GM23248 (cell line): ENCODE data around the gene RFX3. TPM values are rescaled to one million over a fixed set of nuclear protein-coding genes. Genes with fewer than 3 reads are reported as not detected.

Source experiments
- DNase-seq: peaks from one replicate; pipeline ENCODE4 v3.0.0-alpha.2; 2015
- H2AFZ ChIP-seq: fragments of 200-600 bp; sonication (generic); 2 replicates; pipeline ENCODE4 v1.6.1; 2016; ENCODE audit warnings: antibody characterized with exemption
- H3F3A ChIP-seq: fragments of 200-600 bp; sonication (generic); 2 replicates; pipeline ENCODE4 v1.6.1; 2016; ENCODE audit warnings: mild to moderate bottlenecking, antibody characterized with exemption, mixed run types; ENCODE audit not compliant: insufficient read depth
- H3K27ac ChIP-seq: fragments of 200-600 bp; sonication (generic); 2 replicates; pipeline ENCODE4 v1.5.1; 2016; ENCODE audit warnings: mild to moderate bottlenecking
- H3K27me3 ChIP-seq: fragments of 200-600 bp; sonication (generic); replicated peaks from 2 replicates; pipeline ENCODE4 v1.6.1; 2016; ENCODE audit warnings: mild to moderate bottlenecking; ENCODE audit not compliant: insufficient read depth
- H3K36me3 ChIP-seq: fragments of 200-600 bp; sonication (generic); 2 replicates; pipeline ENCODE4 v1.6.1; 2016; ENCODE audit warnings: low read depth, mild to moderate bottlenecking
- H3K4me1 ChIP-seq: fragments of 200-600 bp; sonication (generic); 2 replicates; pipeline ENCODE4 v1.6.1; 2016; ENCODE audit warnings: mild to moderate bottlenecking; ENCODE audit not compliant: insufficient read depth
- H3K4me2 ChIP-seq: fragments of 200-600 bp; sonication (generic); one replicate; pipeline ENCODE4 v1.6.1; 2016; ENCODE audit warnings: mild to moderate bottlenecking; ENCODE audit not compliant: unreplicated experiment
- H3K4me3 ChIP-seq: fragments of 200-600 bp; sonication (generic); 2 replicates; pipeline ENCODE4 v1.5.1; 2016; ENCODE audit warnings: mild to moderate bottlenecking
- H3K79me2 ChIP-seq: fragments of 200-600 bp; sonication (generic); 2 replicates; pipeline ENCODE4 v1.6.1; 2016; ENCODE audit warnings: mild to moderate bottlenecking; ENCODE audit not compliant: insufficient read depth
- H3K9ac ChIP-seq: fragments of 200-600 bp; sonication (generic); 2 replicates; pipeline ENCODE4 v1.6.1; 2016; ENCODE audit warnings: mild to moderate bottlenecking
- H3K9me2 ChIP-seq: fragments of 200-600 bp; sonication (generic); 2 replicates; pipeline ENCODE4 v1.6.1; 2016; ENCODE audit warnings: mixed run types, mild to moderate bottlenecking, moderate library complexity; ENCODE audit not compliant: insufficient read depth
- H3K9me3 ChIP-seq: fragments of 200-600 bp; sonication (generic); one replicate; pipeline ENCODE4 v1.6.1; 2017; ENCODE audit warnings: low read depth
- H4K20me1 ChIP-seq: fragments of 200-600 bp; sonication (generic); 2 replicates; pipeline ENCODE4 v1.6.0; 2016; ENCODE audit not compliant: insufficient read depth
- EZH2 ChIP-seq: fragments of 200-600 bp; sonication (generic); IDR thresholded peaks from 2 replicates; pipeline ENCODE4 v1.6.1; 2018; ENCODE audit warnings: antibody characterized with exemption, mild to moderate bottlenecking; ENCODE audit not compliant: insufficient read depth, poor library complexity, severe bottlenecking
- EZH2phosphoT487 ChIP-seq: fragments of 200-600 bp; sonication (generic); IDR thresholded peaks from 2 replicates; pipeline ENCODE4 v1.6.1; 2018; ENCODE audit warnings: antibody characterized with exemption, moderate library complexity, mild to moderate bottlenecking, low read depth; ENCODE audit not compliant: insufficient read depth
- WGBS, 2 experiments: methylation state at CpG; one replicate each; pipeline ENCODE4 v1.1.6; 2015 to 2017; ENCODE audit warnings: low lambda C conversion rate in 2 of 2, low coverage in 1 of 2; ENCODE audit errors: missing lambda C conversion rate in 2 of 2; 5-methylcytosine and 5-hydroxymethylcytosine counted together
- in situ Hi-C: fragments of 300-500 bp; cut with MboI; formaldehyde crosslinking; loops from 2 replicates; pipeline ENCODE4 v1.15.0; 2020
- polyA plus RNA-seq: library from polyadenylated mRNA; unstranded; fragments of >200 nt; fragmentation: Nextera tagmentation; extraction: Ambion mirVana; gene quantifications from 2 replicates; pipeline ENCODE4 v1.2.1, GENCODE V29; 2016
- total RNA-seq: library from RNA; depleted of rRNA; stranded (reverse); fragments of >200 nt; shearing (Covaris generic); gene quantifications from 2 replicates; pipeline ENCODE4 v1.2.3, GENCODE V29; 2014

Gene RFX3
- total and polyA plus RNA-seq, 2 experiments from 2014 or later: 0.80 to 1.9 TPM

DNA sequence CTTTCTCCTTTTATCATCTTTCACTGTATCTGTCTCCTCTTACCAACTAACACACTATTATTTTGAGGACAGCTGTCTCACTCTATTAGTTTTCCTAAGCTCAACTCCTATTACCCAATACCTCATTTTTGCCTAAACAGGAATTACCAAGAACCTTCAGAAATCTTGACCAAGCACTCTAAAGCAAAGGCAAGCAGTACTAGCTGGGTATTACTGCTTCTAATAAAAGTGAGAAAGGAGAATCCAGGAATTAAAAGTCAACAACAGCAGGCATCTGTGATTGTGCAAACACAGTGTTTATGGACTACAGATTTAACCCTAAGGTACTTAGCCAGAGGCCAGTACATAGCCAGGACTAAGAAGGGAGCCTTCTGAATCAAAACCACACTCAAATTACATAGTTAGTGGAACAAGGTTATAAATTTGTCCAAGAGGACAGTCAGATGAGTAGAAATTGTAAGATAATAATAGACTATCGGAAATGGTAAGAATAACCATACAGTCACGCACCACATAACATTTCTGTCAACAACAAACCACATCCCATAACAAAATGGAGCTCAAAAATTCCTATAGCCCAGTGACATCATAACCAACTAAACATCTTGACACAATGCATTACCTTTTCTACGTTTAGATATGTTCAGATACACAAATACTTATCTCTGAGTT is 8.3 kb downstream of the RFX3 start:
- TF ChIP-seq EZH2: no peak
- Histone ChIP-seq H3K9me2 (no peaks in the 10 kb centered on the region), H3K4me3 (no peak overlapping the region), H4K20me1 (no peaks in the 10 kb centered on the region), H3K36me3 (no peaks in the 10 kb centered on the region), H3K9me3 (no peaks in the 10 kb centered on the region), H3K79me2 (peaks cover 15% of the 10 kb centered on the region; the same call in 1 of the 2 replicates), H3K4me2 (no peak overlapping the region), H3F3A (no peaks in the 10 kb centered on the region), H3K27ac (no peak overlapping the region), H3K9ac (no peak overlapping the region), H2AFZ (no peak overlapping the region), H3K4me1 (peaks cover 11% of the 10 kb centered on the region; the same call in 1 of the 2 replicates), H3K27me3 (no peaks in the 10 kb centered on the region)
- DNase-seq: no peak
- 78 to 84% methylated on average over 3 of the region's 3 CpGs for WGBS, 2 experiments
- in situ Hi-C loops: no loop called here

DNA sequence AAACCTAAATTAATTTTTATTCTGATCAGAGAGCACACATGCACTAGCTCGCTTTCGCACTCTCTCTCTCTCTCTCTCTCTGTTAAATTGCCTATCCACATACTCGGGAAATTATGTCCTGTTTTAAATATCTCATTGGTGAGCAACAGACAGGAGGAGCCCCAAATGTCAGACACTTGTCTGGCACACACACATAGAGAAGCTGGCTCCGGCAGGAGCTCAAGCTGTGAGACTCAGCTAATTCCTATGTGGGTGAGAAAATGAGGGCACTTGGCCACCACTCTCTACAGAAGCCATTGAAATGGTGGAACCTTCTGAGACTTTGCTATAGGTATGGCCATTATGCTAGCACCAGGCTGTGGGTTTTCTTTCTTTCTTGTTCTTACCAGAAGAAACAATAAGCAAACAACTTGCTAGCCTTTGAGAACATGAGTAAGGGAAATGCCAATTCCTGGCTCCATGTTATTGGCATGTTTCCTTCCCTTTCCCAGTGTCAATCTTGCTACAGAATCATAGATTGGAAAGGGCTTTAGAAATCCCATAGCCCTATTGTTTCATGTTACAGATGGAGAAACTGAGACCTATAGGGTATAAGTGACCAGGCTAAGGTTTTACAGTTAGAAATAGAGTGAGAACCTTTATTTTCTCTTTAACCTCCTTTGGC is 9.0 kb downstream of the RFX3 start:
- in situ Hi-C loops: no loop called here
- H2AFZ ChIP-seq: no peak overlapping the region
- H3K9ac ChIP-seq: no peak overlapping the region
- no peak overlapping the region for H3K4me2 ChIP-seq
- 68 to 69% methylated on average over 4 of the region's 4 CpGs for WGBS, 2 experiments
- no peaks in the 10 kb centered on the region for H3K9me2 ChIP-seq
- no peak for TF ChIP-seq EZH2phosphoT487
- no peak for TF ChIP-seq EZH2
- H3K4me1 ChIP-seq: peaks cover 11% of the 10 kb centered on the region; the same call in 1 of the 2 replicates
- no peaks in the 10 kb centered on the region for H4K20me1 ChIP-seq
- H3K9me3 ChIP-seq: no peaks in the 10 kb centered on the region
- DNase-seq: peak; percentile 37
- no peaks in the 10 kb centered on the region for H3F3A ChIP-seq
- peaks cover 15% of the 10 kb centered on the region; the same call in 1 of the 2 replicates for H3K79me2 ChIP-seq
- no peak overlapping the region for H3K4me3 ChIP-seq
- no peaks in the 10 kb centered on the region for H3K27me3 ChIP-seq
- no peaks in the 10 kb centered on the region for H3K36me3 ChIP-seq
- H3K27ac ChIP-seq: no peak overlapping the region

DNA sequence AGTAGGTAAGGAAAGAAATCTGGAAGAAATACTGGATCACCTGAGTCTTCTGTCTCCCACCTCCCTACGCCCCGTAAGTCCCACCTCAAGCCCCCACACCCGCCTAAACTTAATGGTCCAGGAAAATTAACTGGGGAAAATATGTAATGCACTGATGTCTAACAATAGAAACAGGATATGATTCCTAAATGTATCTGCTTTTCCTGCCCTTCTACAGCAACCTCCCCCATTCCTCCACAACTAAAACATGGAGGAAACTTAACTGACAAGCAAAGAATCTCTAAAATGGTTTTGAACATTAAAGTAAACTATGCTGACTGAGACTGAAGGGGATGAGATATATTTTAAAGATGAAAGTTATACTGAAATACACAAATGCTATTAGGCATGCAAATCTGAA is 10.4 kb downstream of the RFX3 start:
- DNase-seq: no peak
- Histone ChIP-seq H3K9ac (no peak overlapping the region), H3K4me2 (no peak overlapping the region), H2AFZ (no peak overlapping the region), H3K36me3 (no peaks in the 10 kb centered on the region), H3K4me1 (peaks cover 11% of the 10 kb centered on the region; the same call in 1 of the 2 replicates), H3K27ac (no peak overlapping the region), H3K79me2 (peaks cover 15% of the 10 kb centered on the region; the same call in 1 of the 2 replicates), H3F3A (no peaks in the 10 kb centered on the region), H3K9me2 (no peaks in the 10 kb centered on the region), H3K27me3 (no peaks in the 10 kb centered on the region), H4K20me1 (no peaks in the 10 kb centered on the region), H3K9me3 (no peaks in the 10 kb centered on the region), H3K4me3 (no peak overlapping the region)
- 96 to 97% methylated on average over 3 of the region's 3 CpGs for WGBS, 2 experiments
- in situ Hi-C loops: no loop called here
- no peak for TF ChIP-seq EZH2phosphoT487

DNA sequence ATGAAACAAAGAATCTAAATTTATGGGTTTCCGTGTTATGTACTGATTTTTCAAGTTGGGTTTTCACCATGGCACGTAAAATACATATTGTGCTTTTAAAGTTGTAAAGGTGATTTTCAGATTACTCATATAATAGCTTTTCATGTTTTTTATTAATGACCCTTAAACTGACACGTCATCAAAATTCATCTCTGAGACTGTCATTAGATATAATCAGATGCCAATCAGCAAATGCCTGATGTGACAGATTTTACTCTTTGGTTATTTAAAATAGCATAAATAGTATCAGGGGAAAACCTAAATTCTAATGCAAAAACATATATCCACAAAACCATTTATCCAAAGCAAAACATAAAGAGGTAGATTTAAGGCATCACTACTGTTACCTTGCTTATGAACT is 11.0 kb downstream of the RFX3 start:
- H3F3A ChIP-seq: no peaks in the 10 kb centered on the region
- H3K27ac ChIP-seq: no peak overlapping the region
- H2AFZ ChIP-seq: no peak overlapping the region
- no peak overlapping the region for H3K4me3 ChIP-seq
- in situ Hi-C loops: no loop called here
- 86 to 88% methylated on average over 3 of the region's 3 CpGs for WGBS, 2 experiments
- no peaks in the 10 kb centered on the region for H3K9me2 ChIP-seq
- H3K36me3 ChIP-seq: no peaks in the 10 kb centered on the region
- H3K4me1 ChIP-seq: peaks cover 11% of the 10 kb centered on the region; the same call in 1 of the 2 replicates
- no peak overlapping the region for H3K4me2 ChIP-seq
- no peaks in the 10 kb centered on the region for H3K9me3 ChIP-seq
- H3K9ac ChIP-seq: no peak overlapping the region
- TF ChIP-seq EZH2phosphoT487 (no peak), EZH2 (no peak)
- DNase-seq: no peak
- H3K27me3 ChIP-seq: no peaks in the 10 kb centered on the region
- H4K20me1 ChIP-seq: no peaks in the 10 kb centered on the region
- peaks cover 14% of the 10 kb centered on the region; the same call in 1 of the 2 replicates for H3K79me2 ChIP-seq
